Fibroblast of lung (primary cell): ENCODE data around the gene KLHL15.

Source experiments
- CTCF ChIP-seq, 2 donors: IDR thresholded peaks in 1 of 2; conservative IDR thresholded peaks in 1 of 2; 1 replicate in 1 of 2; 2 replicates in 1 of 2; pipeline ENCODE4 v1.5.1; 2011 to 2012; ENCODE audit warnings: low read length in 2 of 2, control low read depth in 1 of 2, inconsistent platforms in 1 of 2, low read depth in 1 of 2, mild to moderate bottlenecking in 1 of 2
- EZH2 ChIP-seq: IDR thresholded peaks from 2 replicates; pipeline ENCODE4 v1.5.1; 2012; ENCODE audit warnings: low read length, control low read depth, mild to moderate bottlenecking; ENCODE audit errors: missing control alignments

GRCh38 chrX:24027985-24028384, 999 bp upstream of the KLHL15 start:
- TF ChIP-seq CTCF (conservative IDR thresholded peaks at IDR 0.05 in 1 of 2, IDR thresholded peaks at IDR 0.05 in 1 of 2; ENCODE audit: low read depth in 1 of 2, low read length in 2 of 2) (no peak), EZH2 (no peak)
